OCI-LY1 (cell line): ENCODE data around the gene ST6GALNAC3.

Source experiments
- H2AFZ ChIP-seq: fragments of 200-600 bp; sonication (generic), shearing (Covaris generic); 2 replicates; pipeline ENCODE4 v1.6.0; 2014; ENCODE audit warnings: antibody characterized with exemption, mild to moderate bottlenecking, low read length
- H3F3A ChIP-seq: fragments of 200-600 bp; sonication (generic), shearing (Covaris generic); 2 replicates; pipeline ENCODE4 v1.6.0; 2014; ENCODE audit warnings: mild to moderate bottlenecking, antibody characterized with exemption, low read length, moderate library complexity; ENCODE audit not compliant: insufficient read depth
- H3K27ac ChIP-seq: fragments of 200-600 bp; sonication (generic); 2 replicates; pipeline ENCODE4 v1.5.1; 2014; ENCODE audit warnings: low read length, mixed run types, mild to moderate bottlenecking, low read depth; ENCODE audit not compliant: poor library complexity, severe bottlenecking
- H3K27me3 ChIP-seq: fragments of 200-600 bp; sonication (generic); 2 replicates; pipeline ENCODE4 v1.6.0; 2014; ENCODE audit warnings: antibody characterized with exemption, mild to moderate bottlenecking, low read length, moderate library complexity; ENCODE audit not compliant: insufficient read depth
- H3K36me3 ChIP-seq: fragments of 200-600 bp; sonication (generic); 2 replicates; pipeline ENCODE4 v1.6.1; 2014; ENCODE audit warnings: mild to moderate bottlenecking, antibody characterized with exemption, low read length, moderate library complexity, mixed read lengths; ENCODE audit not compliant: insufficient read depth
- H3K4me1 ChIP-seq: fragments of 200-600 bp; sonication (generic); 2 replicates; pipeline ENCODE4 v1.5.1; 2014; ENCODE audit warnings: mild to moderate bottlenecking, low read length, moderate library complexity; ENCODE audit not compliant: insufficient read depth, severe bottlenecking
- H3K4me2 ChIP-seq: fragments of 200-600 bp; sonication (generic), shearing (Covaris generic); 2 replicates; pipeline ENCODE4 v1.6.1; 2014; ENCODE audit warnings: low read length
- H3K4me3 ChIP-seq: fragments of 200-600 bp; sonication (generic); 2 replicates; pipeline ENCODE4 v1.5.1; 2014; ENCODE audit warnings: low read length, low read depth, mild to moderate bottlenecking, mixed read lengths; ENCODE audit not compliant: poor library complexity, severe bottlenecking
- H3K79me2 ChIP-seq: fragments of 200-600 bp; shearing (Covaris generic); 2 replicates; pipeline ENCODE4 v1.6.1; 2016; ENCODE audit warnings: mixed run types, low read length, mixed read lengths; ENCODE audit not compliant: insufficient read depth
- H3K9ac ChIP-seq: fragments of 200-600 bp; sonication (generic), shearing (Covaris generic); 2 replicates; pipeline ENCODE4 v1.6.1; 2014; ENCODE audit warnings: mild to moderate bottlenecking, low read length, mixed read lengths
- H3K9me2 ChIP-seq: fragments of 200-600 bp; sonication (generic), shearing (Covaris generic); 2 replicates; pipeline ENCODE4 v1.6.1; 2014; ENCODE audit warnings: low read depth, mild to moderate bottlenecking, low read length, mixed read lengths
- H3K9me3 ChIP-seq: fragments of 200-600 bp; shearing (Covaris generic); 2 replicates; pipeline ENCODE4 v1.6.1; 2014; ENCODE audit warnings: low read length, mixed read lengths
- H4K20me1 ChIP-seq: fragments of 200-600 bp; sonication (generic), shearing (Covaris generic); 2 replicates; pipeline ENCODE4 v1.6.0; 2016; ENCODE audit warnings: mild to moderate bottlenecking, low read length; ENCODE audit not compliant: insufficient read depth
- EZH2 ChIP-seq: fragments of 200-600 bp; sonication (generic), shearing (Covaris generic); IDR thresholded peaks from 2 replicates; pipeline ENCODE4 v1.8.0; 2017; ENCODE audit warnings: borderline replicate concordance, mixed run types, mild to moderate bottlenecking, antibody characterized with exemption, low read length, moderate library complexity, mixed read lengths
- TF ChIP-seq, protein P1 (sequence below): fragments of 200-600 bp; sonication (generic), shearing (Covaris generic); IDR thresholded peaks from 2 replicates; pipeline ENCODE4 v1.5.1; 2017; ENCODE audit warnings: mild to moderate bottlenecking, antibody characterized with exemption, low read length, moderate library complexity, mixed read lengths

Gene ST6GALNAC3

DNA sequence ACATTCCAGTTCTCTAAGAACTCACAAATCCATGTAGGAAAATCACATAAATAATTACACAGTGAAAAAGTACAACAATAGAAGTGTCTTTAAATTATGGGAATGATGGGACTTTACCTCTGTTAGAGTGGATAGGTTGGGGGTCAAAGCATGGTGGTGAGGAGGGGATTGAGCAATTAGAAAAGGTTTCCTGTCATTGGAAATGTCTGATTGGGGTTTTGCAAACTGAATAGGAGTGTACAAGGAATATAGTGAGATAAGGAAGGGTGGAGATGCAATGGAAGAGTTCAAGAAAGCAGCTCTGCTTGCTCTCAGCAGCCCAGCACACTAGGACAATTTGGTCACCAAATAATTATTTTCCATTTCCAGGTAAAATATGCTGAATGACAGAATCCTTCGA, 238.8 kb downstream of the ST6GALNAC3 start:
- no peaks in the 10 kb centered on the region for H3K4me1 ChIP-seq
- H3K9ac ChIP-seq: no peak overlapping the region
- H3K27ac ChIP-seq: no peak overlapping the region
- no peak for TF ChIP-seq EZH2
- TF ChIP-seq, protein P1, sequence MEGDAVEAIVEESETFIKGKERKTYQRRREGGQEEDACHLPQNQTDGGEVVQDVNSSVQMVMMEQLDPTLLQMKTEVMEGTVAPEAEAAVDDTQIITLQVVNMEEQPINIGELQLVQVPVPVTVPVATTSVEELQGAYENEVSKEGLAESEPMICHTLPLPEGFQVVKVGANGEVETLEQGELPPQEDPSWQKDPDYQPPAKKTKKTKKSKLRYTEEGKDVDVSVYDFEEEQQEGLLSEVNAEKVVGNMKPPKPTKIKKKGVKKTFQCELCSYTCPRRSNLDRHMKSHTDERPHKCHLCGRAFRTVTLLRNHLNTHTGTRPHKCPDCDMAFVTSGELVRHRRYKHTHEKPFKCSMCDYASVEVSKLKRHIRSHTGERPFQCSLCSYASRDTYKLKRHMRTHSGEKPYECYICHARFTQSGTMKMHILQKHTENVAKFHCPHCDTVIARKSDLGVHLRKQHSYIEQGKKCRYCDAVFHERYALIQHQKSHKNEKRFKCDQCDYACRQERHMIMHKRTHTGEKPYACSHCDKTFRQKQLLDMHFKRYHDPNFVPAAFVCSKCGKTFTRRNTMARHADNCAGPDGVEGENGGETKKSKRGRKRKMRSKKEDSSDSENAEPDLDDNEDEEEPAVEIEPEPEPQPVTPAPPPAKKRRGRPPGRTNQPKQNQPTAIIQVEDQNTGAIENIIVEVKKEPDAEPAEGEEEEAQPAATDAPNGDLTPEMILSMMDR: no peak
- H2AFZ ChIP-seq: no peak overlapping the region
- H3K4me3 ChIP-seq: no peak overlapping the region
- no peaks in the 10 kb centered on the region for H3K9me3 ChIP-seq
- no peaks in the 10 kb centered on the region for H3K36me3 ChIP-seq
- H4K20me1 ChIP-seq: no peaks in the 10 kb centered on the region
- H3K79me2 ChIP-seq: no peaks in the 10 kb centered on the region
- H3K9me2 ChIP-seq: no peaks in the 10 kb centered on the region
- no peaks in the 10 kb centered on the region for H3F3A ChIP-seq
- H3K4me2 ChIP-seq: no peak overlapping the region
- H3K27me3 ChIP-seq: no peaks in the 10 kb centered on the region

DNA sequence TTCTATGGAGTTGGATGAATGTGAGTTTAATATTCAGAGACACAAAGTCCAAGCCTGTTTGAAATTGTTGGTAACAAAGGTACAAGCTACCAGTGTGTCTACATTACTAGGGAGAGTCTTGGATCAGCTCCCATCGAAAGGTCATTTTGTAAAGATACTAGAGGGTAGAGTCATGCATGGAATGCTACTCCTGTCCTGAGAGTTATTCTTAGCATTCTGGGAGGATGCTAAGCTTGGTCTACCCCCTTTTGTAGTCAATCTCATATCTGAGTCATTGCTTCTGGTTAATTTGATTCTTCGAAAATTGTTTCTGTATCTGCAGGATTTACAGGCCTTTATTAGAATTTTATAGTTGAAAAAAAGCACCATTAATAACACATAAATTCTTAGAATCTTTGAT, 240.2 kb downstream of the ST6GALNAC3 start:
- H3K9me2 ChIP-seq: no peaks in the 10 kb centered on the region
- H3K9ac ChIP-seq: no peak overlapping the region
- no peak overlapping the region for H3K4me3 ChIP-seq
- TF ChIP-seq, protein P1: no peak
- TF ChIP-seq EZH2: no peak
- no peaks in the 10 kb centered on the region for H3K4me1 ChIP-seq
- no peak overlapping the region for H3K27ac ChIP-seq
- no peaks in the 10 kb centered on the region for H4K20me1 ChIP-seq
- no peaks in the 10 kb centered on the region for H3K79me2 ChIP-seq
- no peaks in the 10 kb centered on the region for H3F3A ChIP-seq
- no peak overlapping the region for H2AFZ ChIP-seq
- no peak overlapping the region for H3K4me2 ChIP-seq
- H3K36me3 ChIP-seq: no peaks in the 10 kb centered on the region
- no peaks in the 10 kb centered on the region for H3K27me3 ChIP-seq
- H3K9me3 ChIP-seq: no peaks in the 10 kb centered on the region

DNA sequence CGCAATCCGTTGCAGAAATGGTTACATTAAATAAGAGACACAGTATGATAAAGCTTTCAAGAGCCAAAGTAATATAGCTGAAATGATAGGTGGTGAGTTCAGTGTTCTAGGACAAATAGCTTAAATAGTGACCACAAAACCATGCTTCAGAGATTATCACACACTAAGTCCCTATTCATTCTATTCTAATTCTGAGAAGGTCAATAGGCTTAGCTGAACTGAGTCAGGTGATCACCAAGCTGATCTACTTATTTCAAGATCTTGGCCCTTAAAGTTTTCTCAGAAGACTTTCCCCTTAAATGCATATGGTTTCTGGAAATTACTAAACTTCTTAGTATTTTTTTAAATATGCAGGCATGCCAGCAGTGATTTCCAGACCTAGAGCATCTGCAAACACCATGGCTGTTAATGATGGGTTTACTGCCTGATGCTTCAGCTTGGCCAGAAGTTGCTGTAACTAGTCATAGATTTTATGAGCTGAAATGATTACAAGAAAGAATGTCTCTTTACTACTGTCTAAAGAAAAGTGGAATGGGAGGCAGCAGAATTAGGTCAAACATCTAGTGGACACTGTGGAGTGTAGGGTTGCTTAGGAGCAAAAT, 242.9 kb downstream of the ST6GALNAC3 start:
- Histone ChIP-seq H4K20me1 (no peaks in the 10 kb centered on the region), H3K4me3 (no peak overlapping the region), H3K27ac (no peak overlapping the region), H3K27me3 (no peaks in the 10 kb centered on the region), H3K9me2 (no peaks in the 10 kb centered on the region), H3K4me2 (no peak overlapping the region), H3K79me2 (no peaks in the 10 kb centered on the region), H2AFZ (no peak overlapping the region), H3K4me1 (no peaks in the 10 kb centered on the region), H3K36me3 (no peaks in the 10 kb centered on the region), H3F3A (no peaks in the 10 kb centered on the region), H3K9ac (no peak overlapping the region), H3K9me3 (no peaks in the 10 kb centered on the region)
- no peak for TF ChIP-seq EZH2
- TF ChIP-seq, protein P1: no peak
